EH (cell line): Measurements from ENCODE around the gene NEDD4L.

ENCODE experiments used
- DNase-seq: peaks from one replicate; pipeline ENCODE4 v3.0.0-alpha.2; 2015; ENCODE audit warnings: low read depth

Gene NEDD4L

GRCh38 chr18:58095655-58096054, 51.6 kb downstream of the NEDD4L start:
- DNase-seq, result no peak

- peak; percentile 19 for DNase-seq
Observed at GRCh38 chr18:58096658-58097057, 52.6 kb downstream of the NEDD4L start.

- peak; percentile 79 for DNase-seq
Observed at GRCh38 chr18:58097121-58097906, 53.3 kb downstream of the NEDD4L start.

- no peak for DNase-seq
Observed at GRCh38 chr18:58097907-58098166, 53.8 kb downstream of the NEDD4L start.

GRCh38 chr18:58098706-58099105, 54.7 kb downstream of the NEDD4L start:
- no peak for DNase-seq

GRCh38 chr18:58100154-58100553, 56.1 kb downstream of the NEDD4L start:
- no peak for DNase-seq

GRCh38 chr18:58101291-58101794, 57.3 kb downstream of the NEDD4L start:
- DNase-seq, result no peak

GRCh38 chr18:58102018-58102417, 58.0 kb downstream of the NEDD4L start:
- no peak for DNase-seq

- DNase-seq, result no peak
Observed at GRCh38 chr18:58102875-58103274, 58.8 kb downstream of the NEDD4L start.

GRCh38 chr18:58103339-58103985, 59.4 kb downstream of the NEDD4L start:
- no peak for DNase-seq

- no peak for DNase-seq
Observed at GRCh38 chr18:58104096-58104495, 60.1 kb downstream of the NEDD4L start.

GRCh38 chr18:58105206-58105887, 61.3 kb downstream of the NEDD4L start:
- DNase-seq, result peak; percentile 25

GRCh38 chr18:58105888-58106260, 61.8 kb downstream of the NEDD4L start:
- DNase-seq, result peak; percentile 13

GRCh38 chr18:58106289-58107070, 62.5 kb downstream of the NEDD4L start:
- DNase-seq, result no peak

- no peak for DNase-seq
Observed at GRCh38 chr18:58109256-58109655, 65.2 kb downstream of the NEDD4L start.

- no peak for DNase-seq
Observed at GRCh38 chr18:58110398-58110797, 66.4 kb downstream of the NEDD4L start.

- DNase-seq, result no peak
Observed at GRCh38 chr18:58112174-58112573, 68.1 kb downstream of the NEDD4L start.

- DNase-seq, result no peak
Observed at GRCh38 chr18:58113337-58113736, 69.3 kb downstream of the NEDD4L start.

GRCh38 chr18:58114766-58115165, 70.7 kb downstream of the NEDD4L start:
- no peak for DNase-seq

- no peak for DNase-seq
Observed at GRCh38 chr18:58116818-58117217, 72.8 kb downstream of the NEDD4L start.

GRCh38 chr18:58117786-58118403, 73.9 kb downstream of the NEDD4L start:
- DNase-seq, result peak; percentile 50

- DNase-seq, result no peak
Observed at GRCh38 chr18:58118536-58118935, 74.5 kb downstream of the NEDD4L start.
